HT1080 (cell line): ENCODE results near the gene OR2T29. TPM values are rescaled to one million over a fixed set of nuclear protein-coding genes. Genes with fewer than 3 reads are reported as not detected.
"Not testable (repeated sequence)": the region's sequence is repeated elsewhere in the genome, so short reads cannot be mapped to it uniquely, and the experiment has no call there.

ENCODE experiments used
- DNase-seq: peaks from one replicate; pipeline ENCODE4 v3.0.0-alpha.2; 2015; ENCODE audit warnings: low read depth
- small RNA-seq: library from RNA; depleted of rRNA; stranded (forward); fragments of <200 nt; gene quantifications from one replicate; pipeline ENCODE3, GENCODE V24; 2014
- total RNA-seq: library from RNA; depleted of rRNA; stranded (reverse); fragments of >200 nt; shearing (Covaris generic); gene quantifications from 2 replicates; pipeline ENCODE4 v1.2.3, GENCODE V29; 2014; rRNA removed

OR2T29 gene
- total RNA-seq, 1 experiment from 2014 or later = not detected

DNA sequence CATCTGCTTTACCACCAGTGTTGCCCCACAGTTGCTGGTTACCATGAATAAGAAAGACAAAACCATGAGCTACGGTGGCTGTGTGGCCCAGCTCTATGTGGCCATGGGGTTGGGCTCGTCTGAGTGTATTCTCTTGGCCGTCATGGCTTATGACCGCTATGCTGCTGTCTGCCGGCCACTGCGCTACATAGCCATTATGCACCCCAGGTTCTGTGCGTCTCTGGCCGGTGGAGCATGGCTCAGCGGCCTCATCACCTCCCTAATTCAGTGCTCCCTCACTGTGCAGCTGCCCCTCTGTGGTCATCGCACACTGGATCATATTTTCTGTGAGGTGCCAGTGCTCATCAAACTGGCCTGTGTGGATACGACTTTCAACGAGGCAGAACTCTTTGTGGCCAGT, 40.7 kb downstream of the OR2T29 start:
- no peak for DNase-seq

DNA sequence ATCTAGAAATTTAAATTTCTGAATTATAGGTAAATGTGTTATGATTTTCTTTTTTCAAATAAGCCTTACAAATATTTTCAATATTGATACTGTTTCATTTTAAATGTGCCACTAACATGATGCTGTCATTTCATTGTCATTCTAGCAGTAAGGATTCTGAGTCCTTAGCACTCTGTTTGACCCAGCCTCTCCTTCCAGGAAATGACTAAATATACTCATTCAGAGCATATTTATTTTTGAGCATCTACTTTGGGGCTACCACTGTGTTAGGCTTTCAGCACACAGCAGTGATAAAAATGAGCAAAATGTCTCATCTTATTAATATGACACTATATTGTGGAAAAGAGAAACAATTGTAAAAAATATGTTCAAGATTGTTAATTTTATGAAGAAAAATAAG, 52.4 kb downstream of the OR2T29 start:
- not testable (repeated sequence) for DNase-seq

DNA sequence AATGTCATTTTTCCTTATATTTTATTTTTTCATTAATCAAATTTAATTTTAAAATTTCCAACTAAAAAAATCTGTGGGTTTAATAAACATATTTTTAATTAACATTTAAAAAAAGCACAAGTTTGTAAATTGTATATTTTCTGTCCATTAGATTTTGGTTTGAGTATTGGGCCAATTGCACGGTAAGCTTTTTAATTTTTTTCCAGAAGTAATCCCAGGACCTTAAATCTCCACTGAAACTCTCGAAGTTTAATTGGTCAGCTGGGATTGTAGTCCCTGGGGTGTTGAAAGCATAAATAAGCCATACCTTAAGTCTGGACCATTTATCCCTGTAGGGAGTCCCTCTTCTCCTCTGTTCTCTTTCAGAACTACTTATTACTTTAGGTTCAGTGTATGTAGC, 54.8 kb downstream of the OR2T29 start, which contains the start of gene OR2G6:
OR2G6 (plus strand) TSS at position 301 of the 400 bp plus-strand sequence. CDS start 13,574 bp downstream, outside the sequence.
- not testable (repeated sequence) for DNase-seq

Small RNA genes lying within 50 kb of the gene (small RNA-seq; reads per million reads assigned to genes)
- not detected for gene RF00019

Other genes starting within 250 kb of the OR2T29 start
- gene OR2M7, start 238.2 kb downstream of the OR2T29 start, total RNA-seq = not detected in 2 replicates
- gene OR14C36, start 214.0 kb downstream of the OR2T29 start, total RNA-seq = not detected in 2 replicates
- gene OR2T4, start 201.1 kb downstream of the OR2T29 start, total RNA-seq = not detected in 2 replicates
- not detected in 2 replicates for gene OR2T6, start 187.0 kb downstream of the OR2T29 start, total RNA-seq
- gene OR2T1, start 159.7 kb downstream of the OR2T29 start, total RNA-seq = not detected in 2 replicates
- gene OR2T2, start 117.1 kb downstream of the OR2T29 start, total RNA-seq = not detected in 2 replicates
- not detected in 2 replicates for gene OR2T3, start 89.4 kb downstream of the OR2T29 start, total RNA-seq
- gene OR2T5, start 74.2 kb downstream of the OR2T29 start, total RNA-seq = not detected in 2 replicates
- gene OR2G6, start 54.7 kb downstream of the OR2T29 start, total RNA-seq = not detected in 2 replicates
- not detected in 2 replicates for gene OR2T34, start 12.0 kb upstream of the OR2T29 start, total RNA-seq
- not detected in 2 replicates for gene OR2T10, start 34.9 kb upstream of the OR2T29 start, total RNA-seq
- not detected in 2 replicates for gene OR2T11, start 72.3 kb upstream of the OR2T29 start, total RNA-seq
- not detected in 2 replicates for gene OR2T35, start 82.5 kb upstream of the OR2T29 start, total RNA-seq
- gene OR2T27, start 92.8 kb upstream of the OR2T29 start, total RNA-seq = not detected in 2 replicates
- gene OR14I1, start 140.0 kb upstream of the OR2T29 start, total RNA-seq = not detected in 2 replicates
- 2.0 and 3.8 TPM in 2 replicates for gene LYPD8, start 193.0 kb upstream of the OR2T29 start, total RNA-seq